Measurements from ENCODE around the gene SBF1.

GRCh38 chr22:50468626-50469025, 6.2 kb downstream of the SBF1 start:
- no peak for TF ChIP-seq CTCF (IDR thresholded peaks at IDR 0.05)
- no peak for TF ChIP-seq EP300 (IDR thresholded peaks at IDR 0.05)
- no peak for TF ChIP-seq POLR2AphosphoS5 (IDR thresholded peaks at IDR 0.05)

Data from sigmoid colon (tissue), 4 donors.